HepG2 (cell line): ENCODE measurements around the gene OR10AD1. TPM values are rescaled to one million over a fixed set of nuclear protein-coding genes. Genes with fewer than 3 reads are reported as not detected.

Source experiments
- ATAC-seq: fragments of 200-7000 bp; cut with Tn5 transposase; 3 replicates; pipeline ENCODE4 v1.9.1; 2020; ENCODE audit warnings: mild to moderate bottlenecking, moderate library complexity
- BruUV-seq: library from RNA; stranded (reverse); fragments of 400-500 nt; replicated peaks from 2 replicates; lab custom pipeline; 2021; lab: Mats Ljungman, UMichigan
- CTCF ChIA-PET: fragments of 300-600 bp; formaldehyde crosslinking; extraction: SDS; loops from one replicate; lab custom pipeline; 2021; ENCODE audit warnings: low total read pairs, inconsistent platforms, low intra/inter-chr PET ratio; lab: Yijun Ruan, JAX
- POLR2A ChIA-PET: fragments of 350-600 bp; sonication (Branson Sonifier 250); formaldehyde crosslinking; loops from one replicate; lab custom pipeline; 2020; ENCODE audit warnings: antibody characterized with exemption, inconsistent platforms; lab: Yijun Ruan, JAX
- DNase-seq: peaks from one replicate; pipeline ENCODE4 v3.0.0-alpha.2; 2015; ENCODE audit warnings: low spot score
- FAIRE-seq: peaks from 3 replicates; lab custom pipeline; 2011; peaks lifted over from hg19 to GRCh38; lab: Jason Lieb, UNC
- H2AFZ ChIP-seq: one replicate; pipeline ENCODE4 v1.6.1; 2011; ENCODE audit warnings: low read length, inconsistent platforms
- H3K27ac ChIP-seq: fragments of 300-600 bp; 3 replicates; pipeline ENCODE4 v1.8.0; 2011; ENCODE audit warnings: mixed run types, mild to moderate bottlenecking, mixed read lengths, low read length, inconsistent platforms; ENCODE audit not compliant: insufficient read depth; ENCODE audit errors: extremely low read length
- H3K27me3 ChIP-seq, 2 experiments: fragments of 200-600 bp in 1 of 2; 2 replicates in 1 of 2; 3 replicates in 1 of 2; pipeline versions ENCODE4 v1.6.0 to v1.8.0; 2011; ENCODE audit warnings: low read length in 2 of 2, mild to moderate bottlenecking in 2 of 2, moderate library complexity in 2 of 2, inconsistent platforms in 1 of 2; ENCODE audit not compliant: insufficient read depth in 2 of 2, control insufficient read depth in 1 of 2
- H3K36me3 ChIP-seq, 2 experiments: fragments of 200-600 bp in 1 of 2; replicated peaks in 1 of 2; 2 replicates in 1 of 2; 3 replicates in 1 of 2; pipeline versions ENCODE4 v1.5.1 to v1.8.0; 2011; ENCODE audit warnings: low read length in 2 of 2, inconsistent platforms in 1 of 2; ENCODE audit not compliant: insufficient read depth in 2 of 2, control insufficient read depth in 1 of 2
- H3K4me1 ChIP-seq: 2 replicates; pipeline ENCODE4 v1.5.1; 2012; ENCODE audit warnings: low read length, inconsistent platforms; ENCODE audit not compliant: insufficient read depth
- H3K4me2 ChIP-seq: 2 replicates; pipeline ENCODE4 v1.6.0; 2011; ENCODE audit warnings: low read depth, low read length, inconsistent platforms
- H3K4me3 ChIP-seq, 3 experiments: fragments of 200-600 bp in 1 of 3; sonication (generic), shearing (Covaris generic) in 1 of 3; replicated peaks in 1 of 3; 2 replicates each; pipeline ENCODE4 v1.5.1; 2011 to 2016; ENCODE audit warnings: low read length in 3 of 3, inconsistent platforms in 2 of 3, low read depth in 2 of 3, mild to moderate bottlenecking in 2 of 3, control low read depth in 1 of 3, mixed read lengths in 1 of 3; ENCODE audit not compliant: insufficient read depth in 1 of 3
- H3K79me2 ChIP-seq: one replicate; pipeline ENCODE4 v1.6.1; 2011; ENCODE audit warnings: low read length, inconsistent platforms; ENCODE audit not compliant: insufficient read depth
- H3K9ac ChIP-seq: 2 replicates; pipeline ENCODE4 v1.6.0; 2011; ENCODE audit warnings: mild to moderate bottlenecking, low read depth, low read length, inconsistent platforms; ENCODE audit not compliant: insufficient read depth
- H3K9me3 ChIP-seq: 2 replicates; pipeline ENCODE4 v1.5.1; 2012; ENCODE audit warnings: mild to moderate bottlenecking, low read length
- H4K20me1 ChIP-seq: 2 replicates; pipeline ENCODE4 v1.6.0; 2011; ENCODE audit warnings: inconsistent platforms, mild to moderate bottlenecking, low read length, moderate library complexity; ENCODE audit not compliant: insufficient read depth
- GATAD1 ChIP-seq: IDR thresholded peaks from 2 replicates; pipeline ENCODE4 v1.6.1; 2016; ENCODE audit warnings: missing genetic modification reagents, missing compliant biosample characterization
- GZF1 ChIP-seq: sonication (generic); formaldehyde crosslinking; IDR thresholded peaks from 2 replicates; pipeline ENCODE4 v1.5.1; 2020; ENCODE audit warnings: mild to moderate bottlenecking, missing genetic modification reagents
- IRX3 ChIP-seq: sonication (generic); formaldehyde crosslinking; IDR thresholded peaks from 2 replicates; pipeline ENCODE4 v1.8.1; 2023; ENCODE audit warnings: mild to moderate bottlenecking, low read depth, missing genetic modification reagents, borderline replicate concordance
- MED1 ChIP-seq: sonication (generic); formaldehyde crosslinking; IDR thresholded peaks from 2 replicates; pipeline ENCODE4 v1.4.0; 2020; ENCODE audit warnings: missing genetic modification reagents
- REXO4 ChIP-seq: sonication (generic); formaldehyde crosslinking; IDR thresholded peaks from 2 replicates; pipeline ENCODE4 v1.8.0; 2022; ENCODE audit warnings: missing genetic modification reagents, mild to moderate bottlenecking, borderline replicate concordance
- SSRP1 ChIP-seq: IDR thresholded peaks from 2 replicates; pipeline ENCODE4 v1.6.1; 2016; ENCODE audit warnings: control low read depth
- ZBTB3 ChIP-seq: sonication (generic); formaldehyde crosslinking; IDR thresholded peaks from 2 replicates; pipeline ENCODE4 v1.4.0; 2020; ENCODE audit warnings: low read depth, mild to moderate bottlenecking, moderate library complexity, missing genetic modification reagents, borderline replicate concordance
- ZNF205 ChIP-seq: IDR thresholded peaks from 2 replicates; pipeline ENCODE4 v1.6.1; 2018; ENCODE audit warnings: missing biosample characterization, missing genetic modification reagents
- ZNF615 ChIP-seq: sonication (generic); formaldehyde crosslinking; IDR thresholded peaks from 2 replicates; pipeline ENCODE4 v1.5.0; 2020; ENCODE audit warnings: mild to moderate bottlenecking, missing genetic modification reagents, borderline replicate concordance
- ZNF841 ChIP-seq: sonication (generic); formaldehyde crosslinking; IDR thresholded peaks from 2 replicates; pipeline ENCODE4 v1.8.1; 2023; ENCODE audit warnings: missing genetic modification reagents, borderline replicate concordance
- WGBS: methylation state at CpG from one replicate; pipeline ENCODE4 v1.1.6; 2017; ENCODE audit warnings: low lambda C conversion rate; 5-methylcytosine and 5-hydroxymethylcytosine counted together
- in situ Hi-C: cut with HindIII; loops from 2 replicates; pipeline ENCODE4 v1.10.0; 2017; ENCODE audit warnings: low pct_unique_long_range_greater_than_20kb; ENCODE audit not compliant: extremely low pct_ligation_motif_present
- intact Hi-C: fragments of 100-400 bp; cut with micrococcal nuclease; formaldehyde crosslinking; loops from one replicate; pipeline ENCODE4 v1.10.0; 2022; ENCODE audit not compliant: unreplicated experiment
- polyA plus RNA-seq, 8 experiments: library from polyadenylated mRNA; depleted of rRNA in 3 of 8; stranded (reverse) in 7 of 8; unstranded in 1 of 8; fragments of >200 nt; fragmentation: Illumina TruSeq in 4 of 8; extraction: Trizol in 4 of 8; gene quantifications; 2 replicates each; pipeline versions ENCODE4 v1.2.1 to v1.2.3, GENCODE V29; 2011 to 2016; ENCODE audit warnings: low read depth in 4 of 8, missing spikeins in 1 of 8, mixed read lengths in 1 of 8; ENCODE audit not compliant: insufficient read depth in 1 of 8
- total RNA-seq, 5 experiments: library from RNA; depleted of rRNA; stranded (reverse); fragments of >200 nt; fragmentation: Illumina TruSeq; extraction: Trizol; gene quantifications; 2 replicates each; pipeline ENCODE4 v1.2.3, GENCODE V29; 2016; ENCODE audit warnings: low read depth in 1 of 5
- TF ChIP-seq, protein P1 (sequence below): sonication (generic); formaldehyde crosslinking; IDR thresholded peaks from 2 replicates; pipeline ENCODE4 v1.5.0; 2020; ENCODE audit warnings: mild to moderate bottlenecking, missing genetic modification reagents
- TF ChIP-seq, protein P2 (sequence below): sonication (generic); formaldehyde crosslinking; IDR thresholded peaks from 2 replicates; pipeline ENCODE4 v1.5.1; 2020; ENCODE audit warnings: missing genetic modification reagents, mild to moderate bottlenecking, borderline replicate concordance

The OR10AD1 gene
- total and polyA plus RNA-seq, 2 of the 13 experiments (the other 11 are each of a cell fraction or from before 2014, with no cell fraction given) = not detected

DNA sequence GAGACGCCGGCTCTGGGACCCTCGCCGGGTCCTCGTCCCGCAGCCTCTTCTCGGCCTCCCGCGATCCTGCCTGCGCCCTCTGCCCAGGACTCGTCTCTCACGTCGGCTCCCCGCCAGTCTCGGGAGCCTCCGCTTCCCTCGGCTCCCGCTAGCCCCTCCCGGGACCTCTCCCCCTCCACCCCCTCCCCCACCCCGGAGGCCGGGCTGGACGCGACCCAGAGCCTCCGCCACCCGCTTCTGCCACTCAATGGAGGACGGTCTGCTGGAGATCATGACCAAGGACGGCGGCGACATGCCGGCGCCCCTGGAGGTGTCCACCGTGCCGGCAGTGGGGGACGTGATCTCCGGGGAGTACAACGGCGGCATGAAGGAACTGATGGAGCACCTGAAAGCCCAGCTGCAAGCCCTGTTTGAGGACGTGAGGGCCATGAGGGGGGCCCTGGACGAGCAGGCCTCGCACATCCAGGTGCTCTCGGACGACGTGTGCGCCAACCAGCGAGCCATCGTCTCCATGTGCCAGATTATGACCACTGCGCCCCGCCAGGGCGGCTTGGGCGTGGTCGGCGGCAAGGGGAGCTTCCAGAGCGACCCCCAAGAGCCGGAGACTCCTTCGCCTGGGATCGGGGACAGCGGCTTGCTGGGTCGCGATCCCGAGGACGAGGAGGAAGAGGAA is 19.1 kb downstream of the OR10AD1 start:
- intact Hi-C loops = loop anchor here (10.0 kb wide), 1 partner anchor 431 kb away; no protein-coding TSS in a partner anchor
- ChIA-PET POLR2A (no interaction called here), CTCF (no interaction called here)
- Histone ChIP-seq H3K36me3 (no peaks in the 10 kb centered on the region), H3K4me1 (0 out of 2 replicates have a peak, but pooled peaks cover 7% of the 10 kb centered on the region), H2AFZ (no peak overlapping the region), H4K20me1 (no peaks in the 10 kb centered on the region), H3K4me2 (no peak overlapping the region), H3K9ac (no peak overlapping the region), H3K79me2 (no peaks in the 10 kb centered on the region), H3K4me3 (no peak overlapping the region), H3K9me3 (no peaks in the 10 kb centered on the region), H3K27ac (no peak overlapping the region), H3K27me3 (peaks cover 2 to 63% of the 10 kb centered on the region in 2 experiments; a peak in 4 of 5 replicates)
- in situ Hi-C loops = no loop called here
- DNase-seq = no peak
- BruUV-seq = no TSS peak
- peak; percentile 17; the same call in 2 of the 3 replicates for ATAC-seq
- no peak for FAIRE-seq
- TF ChIP-seq ZNF615 (CRISPR knock-in tag) = no peak
- no peak for TF ChIP-seq ZBTB3 (CRISPR knock-in tag)
- TF ChIP-seq, protein P1, sequence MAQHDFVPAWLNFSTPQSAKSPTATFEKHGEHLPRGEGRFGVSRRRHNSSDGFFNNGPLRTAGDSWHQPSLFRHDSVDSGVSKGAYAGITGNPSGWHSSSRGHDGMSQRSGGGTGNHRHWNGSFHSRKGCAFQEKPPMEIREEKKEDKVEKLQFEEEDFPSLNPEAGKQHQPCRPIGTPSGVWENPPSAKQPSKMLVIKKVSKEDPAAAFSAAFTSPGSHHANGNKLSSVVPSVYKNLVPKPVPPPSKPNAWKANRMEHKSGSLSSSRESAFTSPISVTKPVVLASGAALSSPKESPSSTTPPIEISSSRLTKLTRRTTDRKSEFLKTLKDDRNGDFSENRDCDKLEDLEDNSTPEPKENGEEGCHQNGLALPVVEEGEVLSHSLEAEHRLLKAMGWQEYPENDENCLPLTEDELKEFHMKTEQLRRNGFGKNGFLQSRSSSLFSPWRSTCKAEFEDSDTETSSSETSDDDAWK (CRISPR knock-in tag) = no peak
- TF ChIP-seq, protein P2, sequence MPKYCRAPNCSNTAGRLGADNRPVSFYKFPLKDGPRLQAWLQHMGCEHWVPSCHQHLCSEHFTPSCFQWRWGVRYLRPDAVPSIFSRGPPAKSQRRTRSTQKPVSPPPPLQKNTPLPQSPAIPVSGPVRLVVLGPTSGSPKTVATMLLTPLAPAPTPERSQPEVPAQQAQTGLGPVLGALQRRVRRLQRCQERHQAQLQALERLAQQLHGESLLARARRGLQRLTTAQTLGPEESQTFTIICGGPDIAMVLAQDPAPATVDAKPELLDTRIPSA (CRISPR knock-in tag) = no peak
- no peak for TF ChIP-seq SSRP1
- no peak for TF ChIP-seq MED1 (CRISPR knock-in tag)
- no peak for TF ChIP-seq ZNF841 (CRISPR knock-in tag)
- TF ChIP-seq GATAD1 (CRISPR knock-in tag) = no peak
- no peak for TF ChIP-seq REXO4 (CRISPR knock-in tag)
- no peak for TF ChIP-seq ZNF205
- TF ChIP-seq IRX3 = no peak
- no peak for TF ChIP-seq GZF1 (CRISPR knock-in tag)
- WGBS = 36% methylated on average over 35 of the region's 61 CpGs
